ENCODE results near the gene SLC24A3.

Gene SLC24A3

DNA sequence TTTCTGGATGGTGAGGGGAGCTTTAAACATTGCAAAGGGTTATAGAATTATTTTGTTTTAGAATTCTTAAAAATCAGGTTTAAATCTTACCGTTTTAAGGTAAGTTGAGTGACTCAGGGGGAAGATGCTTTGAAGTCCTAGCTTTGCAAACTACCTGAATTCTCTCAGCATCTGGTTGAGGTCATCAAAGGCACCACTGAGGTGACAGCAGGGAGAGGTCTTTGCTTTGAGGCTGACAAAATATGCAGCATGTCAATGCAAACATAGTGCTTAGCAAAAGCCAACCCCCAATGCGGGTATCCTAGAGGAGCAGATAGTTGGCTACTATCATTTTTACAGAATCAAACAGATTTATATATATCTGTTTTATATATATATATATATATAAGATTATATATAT lies 219.5 kb downstream of the SLC24A3 start:
- no peak for DNase-seq

- no peak for DNase-seq
These were observed 221.2 kb downstream of the SLC24A3 start for GRCh38 chr20:19433371-19434350.

DNA sequence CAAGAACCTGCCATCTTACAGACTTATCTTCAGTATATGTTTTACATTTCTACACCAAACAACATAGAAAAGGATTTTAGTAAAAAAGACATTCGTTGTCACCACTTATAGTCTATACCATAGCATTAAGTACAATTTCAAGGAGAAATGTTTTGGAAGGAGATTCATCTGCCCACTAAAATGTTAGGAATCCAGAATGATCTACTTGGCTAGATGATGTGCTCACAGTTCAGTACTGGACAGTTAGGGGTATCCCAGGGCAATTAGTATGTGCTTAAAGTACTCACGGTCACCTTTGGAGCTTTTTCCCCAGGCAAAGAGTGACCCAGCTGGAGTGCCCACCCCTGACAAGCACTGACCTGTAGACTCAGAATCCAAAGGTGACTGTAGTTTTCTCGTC lies 222.9 kb downstream of the SLC24A3 start:
- no peak for DNase-seq

GRCh38 chr20:19435821-19436220 lies 223.4 kb downstream of the SLC24A3 start:
- no peak for DNase-seq

- no peak for DNase-seq
These were observed 226.0 kb downstream of the SLC24A3 start for GRCh38 chr20:19438488-19438887.

- DNase-seq, result no peak
These were observed 228.5 kb downstream of the SLC24A3 start for GRCh38 chr20:19440660-19441527.

DNA sequence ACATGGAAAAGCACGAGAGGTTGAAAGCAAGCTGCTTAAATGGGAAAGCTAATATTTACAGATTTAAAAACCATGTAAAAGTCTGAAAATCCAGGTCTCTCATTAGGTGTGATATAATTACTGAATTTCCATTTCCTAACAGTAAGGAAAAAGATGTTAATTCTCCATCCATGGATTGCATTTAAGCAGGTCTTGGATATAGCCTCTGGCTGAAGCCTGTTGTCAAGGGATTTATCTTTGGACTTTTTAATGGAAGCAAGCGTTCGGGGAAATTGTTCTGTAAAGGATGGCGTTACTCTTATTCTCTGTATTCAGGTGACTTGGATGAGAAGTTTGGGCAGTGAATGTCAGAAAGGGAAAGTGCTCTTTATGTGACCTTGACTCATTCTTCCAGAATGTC lies 233.8 kb downstream of the SLC24A3 start:
- DNase-seq, result no peak

DNA sequence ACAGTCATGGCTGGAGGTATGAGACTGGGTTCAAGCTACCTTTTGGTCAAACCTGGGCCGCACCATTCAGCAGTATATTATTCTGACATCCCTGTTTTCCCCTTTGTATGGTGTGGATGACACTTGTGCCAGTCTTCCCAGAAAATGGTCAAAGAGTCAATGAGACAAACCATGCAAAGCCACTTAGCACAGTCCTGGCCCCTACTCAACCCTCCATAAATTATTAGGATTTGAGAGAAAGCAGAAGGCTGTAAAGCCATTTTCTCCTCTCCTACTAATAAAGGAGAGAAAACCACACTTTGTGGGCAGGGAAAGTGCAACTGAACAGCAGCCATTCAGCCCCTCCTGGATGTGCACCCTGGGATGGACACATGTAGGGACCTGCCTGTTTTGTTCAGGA lies 236.2 kb downstream of the SLC24A3 start:
- DNase-seq, result no peak

DNA sequence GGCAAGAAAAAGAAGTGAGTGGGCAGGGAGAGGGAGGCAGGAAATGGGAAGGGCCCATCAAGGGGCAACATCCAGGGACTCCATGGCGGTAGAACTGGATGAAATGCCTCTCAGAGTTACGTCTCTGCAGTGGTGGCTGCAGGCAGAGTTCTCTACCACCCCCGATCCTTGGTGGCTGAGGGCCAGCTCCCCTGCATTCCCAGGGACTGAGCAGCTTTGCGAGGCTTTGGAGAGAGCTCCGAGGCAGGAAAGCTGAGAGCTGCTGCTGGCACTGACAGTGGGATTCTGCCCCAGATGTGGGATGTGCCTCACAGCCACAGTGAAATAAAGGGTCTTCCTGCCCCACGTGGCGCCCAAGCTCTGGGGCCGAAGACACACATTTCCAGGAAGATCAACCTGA lies 236.6 kb downstream of the SLC24A3 start:
- DNase-seq, result no peak

GRCh38 chr20:19451231-19451922 lies 238.9 kb downstream of the SLC24A3 start:
- DNase-seq, result no peak

GRCh38 chr20:19451923-19452295 lies 239.5 kb downstream of the SLC24A3 start:
- no peak for DNase-seq

GRCh38 chr20:19453410-19453809 lies 241.0 kb downstream of the SLC24A3 start:
- DNase-seq, result no peak

DNA sequence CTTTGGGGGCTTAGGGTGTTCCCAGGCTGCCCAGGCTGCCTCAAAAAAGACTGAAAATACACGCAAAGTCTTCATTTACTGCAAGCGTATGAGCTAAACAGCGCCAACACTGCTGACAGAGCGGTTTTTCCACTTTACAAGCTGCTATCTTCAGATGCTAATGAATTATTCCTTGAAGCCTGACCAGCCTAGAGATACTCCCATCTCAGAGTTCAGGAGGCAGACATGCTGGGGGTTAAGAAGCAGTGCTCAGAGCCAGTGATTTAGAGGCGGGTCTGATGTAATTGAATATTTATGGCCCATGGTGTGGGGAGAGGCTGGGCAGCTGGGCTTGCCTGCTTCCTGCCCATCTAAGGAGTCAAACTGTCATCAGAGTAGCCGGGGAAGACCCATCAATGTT lies 241.4 kb downstream of the SLC24A3 start:
- DNase-seq, result no peak

DNA sequence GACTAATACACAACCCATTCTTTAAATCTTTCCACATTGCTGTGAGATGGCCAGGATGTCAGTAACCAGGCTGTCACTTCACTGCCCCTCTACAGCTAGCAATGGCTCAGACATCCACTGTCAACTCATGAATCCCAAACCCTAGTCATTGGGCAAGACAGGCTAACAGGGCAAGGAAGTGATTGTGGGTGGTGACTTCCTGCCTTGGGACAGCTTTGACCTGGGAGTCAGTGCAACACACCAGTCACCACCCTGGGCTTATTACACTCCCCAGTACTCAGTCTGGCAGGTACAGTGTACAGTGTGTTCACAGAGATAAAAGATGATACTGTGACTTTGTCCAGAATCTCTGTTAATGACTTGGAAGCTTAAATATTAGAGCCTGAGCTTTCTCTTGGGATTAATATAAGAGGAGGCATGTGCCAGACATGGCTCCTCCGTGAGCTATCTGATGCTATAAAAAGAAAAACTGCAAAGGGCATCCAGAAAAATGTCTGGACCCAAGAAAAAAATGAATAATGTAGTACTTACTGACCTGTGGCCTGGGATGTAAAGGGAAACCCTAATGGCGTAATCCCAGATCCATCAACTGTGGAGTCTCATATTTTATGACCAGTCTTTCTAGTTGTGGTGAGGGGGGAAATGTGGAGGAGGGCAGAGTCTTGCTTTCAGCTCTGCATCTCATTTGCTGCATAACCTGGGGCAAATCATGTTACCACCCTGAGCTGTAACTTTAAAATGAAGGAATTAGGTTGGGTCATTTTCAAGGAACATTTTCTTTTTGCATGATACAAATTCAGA lies 244.4 kb downstream of the SLC24A3 start:
- DNase-seq, result no peak

DNA sequence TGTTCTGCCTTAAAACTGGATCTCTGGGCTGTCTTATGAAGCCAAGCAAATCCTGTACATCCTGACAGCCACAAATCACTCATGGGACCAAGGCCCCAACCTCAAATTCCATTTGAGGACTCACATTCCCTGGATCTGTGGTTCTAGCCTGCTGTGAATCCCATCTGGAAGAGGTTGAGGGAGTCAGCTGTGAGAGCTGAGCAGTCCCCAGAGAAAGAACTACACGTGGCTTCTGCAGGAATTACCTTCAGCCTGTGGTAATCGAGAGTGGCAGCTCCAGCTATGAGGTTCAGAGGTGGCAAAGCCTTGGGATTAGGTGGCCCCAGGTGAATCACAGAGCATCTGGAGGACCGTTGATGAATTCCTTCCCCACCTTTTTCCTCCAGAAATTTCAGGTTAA lies 245.2 kb downstream of the SLC24A3 start:
- no peak for DNase-seq

- no peak for DNase-seq
These were observed 247.9 kb downstream of the SLC24A3 start for GRCh38 chr20:19460386-19460785.

DNA sequence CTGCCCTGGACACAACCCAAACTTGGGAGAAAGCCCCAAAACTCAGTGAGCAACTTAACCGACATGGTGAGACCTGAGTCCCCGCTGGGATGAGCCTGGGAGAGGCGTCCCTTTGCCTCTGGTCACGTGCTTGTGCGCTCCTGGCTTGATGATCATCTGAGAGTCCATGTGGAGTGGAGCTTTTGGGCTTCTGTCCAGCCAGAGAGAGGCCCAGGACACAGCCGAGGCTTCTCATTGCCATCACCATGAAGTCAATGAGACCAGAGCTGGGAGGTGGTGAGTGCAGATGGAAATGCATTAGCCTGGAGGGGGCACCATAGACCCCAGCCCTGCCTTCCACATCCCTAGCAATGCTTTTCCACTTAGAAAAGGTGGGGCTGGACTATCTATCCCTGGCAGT lies 250.0 kb downstream of the SLC24A3 start:
- no peak for DNase-seq

- no peak for DNase-seq
These were observed 251.2 kb downstream of the SLC24A3 start for GRCh38 chr20:19463597-19463996.

DNA sequence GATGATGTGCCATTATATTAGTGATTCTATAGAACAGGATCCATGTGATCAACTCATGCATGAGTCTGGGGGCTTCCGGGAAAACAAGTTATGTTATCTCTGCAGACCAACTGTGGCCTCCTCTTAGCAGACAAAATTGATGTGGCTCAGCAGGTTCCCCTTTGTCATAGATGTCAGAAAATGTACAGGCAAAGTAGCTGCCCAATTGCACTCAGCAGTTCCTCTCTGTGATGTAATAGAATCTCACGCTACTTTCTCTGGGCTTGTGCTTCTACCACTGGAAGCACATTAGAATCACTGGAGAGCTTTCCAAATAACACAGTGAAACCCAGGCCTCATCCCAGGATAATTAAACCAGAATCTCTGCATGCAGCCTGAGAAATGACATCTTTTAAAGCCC lies 253.1 kb downstream of the SLC24A3 start:
- DNase-seq, result no peak

- no peak for DNase-seq
These were observed 253.9 kb downstream of the SLC24A3 start for GRCh38 chr20:19466206-19466928.

GRCh38 chr20:19473216-19473921 lies 260.9 kb downstream of the SLC24A3 start:
- no peak for DNase-seq

Data from stimulated activated CD4-positive, alpha-beta T cell treated with anti-CD3 and anti-CD28 coated beads, Interleukin-1b, Interleukin-23, amount 100 ng/mL, for 48 hours (primary cell).